Dendritic cell treated with granulocyte-macrophage colony-stimulating factor and Interleukin-4, amounts not matched to agents 40 ng/mL and 50 ng/mL, for 4 days (primary cell): Measurements from ENCODE around the gene NKAIN2.
"Not testable (repeated sequence)": the region's sequence is repeated elsewhere in the genome, so short reads cannot be mapped to it uniquely, and the experiment has no call there.

ENCODE experiments used
- H3K27ac Mint-ChIP-seq: one replicate; pipeline ENCODE4 v1.8.0; 2022; ENCODE audit warnings: mild to moderate bottlenecking, mixed read lengths
- H3K27me3 Mint-ChIP-seq: one replicate; pipeline ENCODE4 v1.8.0; 2022; ENCODE audit warnings: mild to moderate bottlenecking, mixed read lengths
- H3K36me3 Mint-ChIP-seq: one replicate; pipeline ENCODE4 v1.8.0; 2022; ENCODE audit warnings: low read depth, mixed read lengths
- H3K4me1 Mint-ChIP-seq: one replicate; pipeline ENCODE4 v1.8.0; 2022; ENCODE audit warnings: low read depth, mixed read lengths
- H3K4me3 Mint-ChIP-seq: one replicate; pipeline ENCODE4 v1.8.0; 2022; ENCODE audit warnings: mild to moderate bottlenecking, moderate library complexity, mixed read lengths
- H3K9me3 Mint-ChIP-seq: one replicate; pipeline ENCODE4 v1.8.0; 2022; ENCODE audit warnings: mixed read lengths
- intact Hi-C: fragments of 100-400 bp; cut with micrococcal nuclease; formaldehyde crosslinking; loops from one replicate; pipeline ENCODE4 v1.15.0; 2022

The NKAIN2 gene

GRCh38 chr6:123879749-123880148 lies 76.1 kb downstream of the NKAIN2 start:
- Mint-ChIP-seq H3K9me3 (peaks cover 8% of the 10 kb centered on the region), H3K36me3 (no peaks in the 10 kb centered on the region), H3K4me3 (no peak overlapping the region), H3K27me3 (no peaks in the 10 kb centered on the region), H3K4me1 (no peaks in the 10 kb centered on the region), H3K27ac (no peak overlapping the region)
- intact Hi-C loops, result no loop called here

- H3K27me3 Mint-ChIP-seq, result no peaks in the 10 kb centered on the region
- H3K9me3 Mint-ChIP-seq, result no peaks in the 10 kb centered on the region
- H3K4me3 Mint-ChIP-seq, result no peak overlapping the region
- no peak overlapping the region for H3K27ac Mint-ChIP-seq
- H3K36me3 Mint-ChIP-seq, result no peaks in the 10 kb centered on the region
- intact Hi-C loops, result no loop called here
- no peaks in the 10 kb centered on the region for H3K4me1 Mint-ChIP-seq
Measured at GRCh38 chr6:123888771-123889513, 85.3 kb downstream of the NKAIN2 start.

- intact Hi-C loops, result no loop called here
- no peaks in the 10 kb centered on the region for H3K4me1 Mint-ChIP-seq
- H3K9me3 Mint-ChIP-seq, result no peaks in the 10 kb centered on the region
- H3K27ac Mint-ChIP-seq, result no peak overlapping the region
- H3K36me3 Mint-ChIP-seq, result no peaks in the 10 kb centered on the region
- H3K27me3 Mint-ChIP-seq, result no peaks in the 10 kb centered on the region
- no peak overlapping the region for H3K4me3 Mint-ChIP-seq
Measured at GRCh38 chr6:123895346-123895745, 91.7 kb downstream of the NKAIN2 start.

- no peaks in the 10 kb centered on the region for H3K36me3 Mint-ChIP-seq
- no peaks in the 10 kb centered on the region for H3K4me1 Mint-ChIP-seq
Measured at GRCh38 chr6:123895806-123896205, 92.1 kb downstream of the NKAIN2 start.

DNA sequence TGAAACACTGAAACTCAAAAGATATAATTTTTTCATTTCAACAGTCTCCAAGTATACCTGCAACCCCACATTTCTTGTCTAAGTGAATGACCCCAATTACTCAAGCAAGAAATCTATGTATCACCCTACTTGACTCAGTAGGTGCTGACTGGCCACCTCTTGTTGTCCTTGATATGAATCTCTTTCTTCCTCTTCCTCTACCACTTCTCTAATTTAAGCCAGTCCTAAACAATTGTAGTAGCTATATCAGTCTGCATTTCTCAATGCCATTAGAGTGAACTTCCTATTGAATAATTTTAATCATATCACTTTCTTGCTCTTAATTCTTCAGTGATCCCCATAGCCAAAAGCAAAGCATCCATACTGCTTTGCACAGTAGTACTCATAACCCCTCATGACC lies 93.2 kb downstream of the NKAIN2 start:
- Mint-ChIP-seq H3K27ac (no peak overlapping the region), H3K36me3 (no peaks in the 10 kb centered on the region), H3K9me3 (no peaks in the 10 kb centered on the region), H3K4me1 (no peaks in the 10 kb centered on the region), H3K27me3 (no peaks in the 10 kb centered on the region), H3K4me3 (no peak overlapping the region)
- intact Hi-C loops, result no loop called here

More at GRCh38 chr6:123895806-123896205, 92.1 kb downstream of the NKAIN2 start:
- H3K27ac Mint-ChIP-seq, result no peak overlapping the region
- intact Hi-C loops, result no loop called here
- no peak overlapping the region for H3K4me3 Mint-ChIP-seq
- no peaks in the 10 kb centered on the region for H3K9me3 Mint-ChIP-seq
- H3K27me3 Mint-ChIP-seq, result no peaks in the 10 kb centered on the region

DNA sequence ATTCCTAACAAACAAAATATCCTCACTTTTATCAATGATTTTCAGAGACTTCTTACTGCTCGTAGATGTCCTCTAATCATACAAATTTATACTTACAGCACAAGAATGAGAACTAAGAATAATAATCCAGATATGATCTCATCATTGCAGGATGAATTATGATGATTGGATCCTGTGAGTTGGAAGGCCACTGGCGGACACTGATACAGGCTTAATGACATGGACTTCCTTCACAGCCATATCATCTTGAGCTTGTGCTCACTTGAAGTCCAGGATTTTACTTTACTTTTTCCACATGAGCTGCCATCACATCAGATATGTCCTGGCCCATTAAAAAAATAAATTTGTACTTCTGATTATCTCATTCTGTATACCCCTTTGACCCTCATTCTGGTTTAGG lies 94.3 kb downstream of the NKAIN2 start:
- H3K4me3 Mint-ChIP-seq, result no peak overlapping the region
- H3K27me3 Mint-ChIP-seq, result no peaks in the 10 kb centered on the region
- H3K4me1 Mint-ChIP-seq, result no peaks in the 10 kb centered on the region
- H3K9me3 Mint-ChIP-seq, result no peaks in the 10 kb centered on the region
- H3K27ac Mint-ChIP-seq, result no peak overlapping the region
- intact Hi-C loops, result no loop called here
- no peaks in the 10 kb centered on the region for H3K36me3 Mint-ChIP-seq

DNA sequence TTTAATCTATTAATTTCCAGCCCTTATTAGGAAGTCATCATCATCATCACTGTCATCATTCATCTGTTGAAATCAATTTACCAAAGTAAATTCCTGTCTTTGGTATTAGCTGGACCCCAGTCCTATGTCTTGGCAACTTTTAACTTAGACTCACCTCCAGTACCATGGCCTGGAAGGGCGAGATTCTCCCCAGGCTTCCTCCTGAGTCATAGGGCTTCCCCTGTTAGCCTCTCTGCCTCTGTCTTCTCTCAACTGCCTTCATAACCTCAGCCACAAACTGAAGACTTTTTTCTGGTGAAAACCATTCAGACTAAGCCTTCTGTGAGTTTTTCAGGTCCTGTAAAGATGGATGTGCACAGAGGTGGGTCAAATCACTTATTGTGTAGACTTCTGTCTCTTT lies 95.0 kb downstream of the NKAIN2 start:
- Mint-ChIP-seq H3K36me3 (no peaks in the 10 kb centered on the region), H3K4me3 (no peak overlapping the region), H3K4me1 (no peaks in the 10 kb centered on the region), H3K9me3 (no peaks in the 10 kb centered on the region), H3K27me3 (no peaks in the 10 kb centered on the region), H3K27ac (no peak overlapping the region)
- intact Hi-C loops, result no loop called here

- H3K27ac Mint-ChIP-seq, result no peak overlapping the region
- intact Hi-C loops, result no loop called here
Measured at GRCh38 chr6:123899745-123900144, 96.1 kb downstream of the NKAIN2 start.

DNA sequence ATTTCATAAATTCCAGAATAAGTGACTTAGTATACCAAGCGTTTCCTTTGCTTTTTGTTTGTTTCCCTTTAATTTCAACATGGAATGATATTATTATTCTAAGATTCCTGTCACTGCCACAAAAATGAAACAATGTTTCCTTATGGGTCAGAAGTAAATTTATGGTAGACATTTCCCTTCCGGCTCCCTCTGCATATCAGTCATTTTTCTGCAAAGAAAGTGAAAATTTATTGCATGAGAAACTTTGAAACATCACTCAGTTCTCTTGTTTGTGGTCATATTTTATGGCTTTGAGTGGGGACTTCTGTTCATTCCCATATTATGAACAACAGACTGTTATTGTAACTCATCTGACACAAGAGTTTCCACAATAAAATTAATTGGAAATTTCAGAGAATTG lies 97.8 kb downstream of the NKAIN2 start:
- H3K27me3 Mint-ChIP-seq, result no peaks in the 10 kb centered on the region
- H3K4me3 Mint-ChIP-seq, result no peak overlapping the region
- intact Hi-C loops, result no loop called here
- H3K4me1 Mint-ChIP-seq, result no peaks in the 10 kb centered on the region
- no peak overlapping the region for H3K27ac Mint-ChIP-seq
- H3K36me3 Mint-ChIP-seq, result no peaks in the 10 kb centered on the region
- H3K9me3 Mint-ChIP-seq, result no peaks in the 10 kb centered on the region

More at GRCh38 chr6:123899745-123900144, 96.1 kb downstream of the NKAIN2 start:
- Mint-ChIP-seq H3K9me3 (no peaks in the 10 kb centered on the region), H3K4me3 (no peak overlapping the region), H3K27me3 (no peaks in the 10 kb centered on the region), H3K36me3 (no peaks in the 10 kb centered on the region), H3K4me1 (no peaks in the 10 kb centered on the region)

DNA sequence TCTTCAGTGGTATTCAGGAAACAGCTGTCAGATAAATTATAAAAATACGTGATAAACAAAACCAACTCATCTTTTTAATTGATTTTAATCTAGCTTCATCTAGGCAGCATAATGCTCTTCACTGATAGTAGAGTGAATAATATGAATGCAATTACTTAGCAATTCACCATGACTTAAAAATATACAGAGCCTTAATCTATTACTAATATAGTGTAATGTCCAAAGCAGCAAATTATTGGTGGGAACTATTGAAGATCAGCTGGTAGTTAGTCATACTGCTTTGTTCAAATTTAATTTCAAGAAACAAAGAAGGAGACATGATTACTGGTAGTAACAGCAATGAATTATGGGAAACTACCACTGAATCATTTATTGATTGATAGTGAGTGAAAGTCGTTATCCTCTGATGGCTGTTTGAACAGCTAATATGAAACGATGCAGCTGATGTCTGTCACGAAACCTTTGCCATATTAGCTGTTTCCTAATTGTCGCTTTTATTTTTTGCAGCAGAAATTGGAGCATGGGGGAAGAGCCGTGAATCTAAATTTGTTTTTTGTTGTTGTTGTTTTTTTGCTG lies 99.2 kb downstream of the NKAIN2 start:
- H3K4me1 Mint-ChIP-seq, result no peaks in the 10 kb centered on the region
- no peak overlapping the region for H3K4me3 Mint-ChIP-seq
- no peak overlapping the region for H3K27ac Mint-ChIP-seq
- H3K27me3 Mint-ChIP-seq, result no peaks in the 10 kb centered on the region
- no peaks in the 10 kb centered on the region for H3K36me3 Mint-ChIP-seq
- intact Hi-C loops, result no loop called here
- H3K9me3 Mint-ChIP-seq, result no peaks in the 10 kb centered on the region

DNA sequence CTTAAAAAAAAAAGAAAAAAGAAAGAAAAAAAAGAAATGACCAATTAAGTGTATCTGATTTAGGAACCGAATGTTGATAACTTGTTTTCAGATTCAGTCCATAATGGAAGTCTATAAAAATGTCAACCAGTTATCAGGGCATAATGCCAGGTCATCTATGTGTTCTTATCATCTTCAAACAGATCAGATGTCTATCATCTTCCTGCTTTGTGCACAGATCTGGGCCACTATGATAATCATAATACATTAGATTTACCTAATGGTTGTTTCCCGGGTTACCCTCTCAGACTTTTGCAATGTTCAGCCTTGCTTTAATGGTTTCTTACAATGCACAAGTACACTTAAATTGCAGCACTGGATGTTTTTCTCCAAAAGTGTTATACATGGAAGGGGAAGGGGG lies 100.6 kb downstream of the NKAIN2 start:
- Mint-ChIP-seq H3K36me3 (no peaks in the 10 kb centered on the region), H3K4me3 (no peak overlapping the region), H3K9me3 (no peaks in the 10 kb centered on the region), H3K27me3 (no peaks in the 10 kb centered on the region), H3K27ac (no peak overlapping the region), H3K4me1 (no peaks in the 10 kb centered on the region)
- intact Hi-C loops, result no loop called here

DNA sequence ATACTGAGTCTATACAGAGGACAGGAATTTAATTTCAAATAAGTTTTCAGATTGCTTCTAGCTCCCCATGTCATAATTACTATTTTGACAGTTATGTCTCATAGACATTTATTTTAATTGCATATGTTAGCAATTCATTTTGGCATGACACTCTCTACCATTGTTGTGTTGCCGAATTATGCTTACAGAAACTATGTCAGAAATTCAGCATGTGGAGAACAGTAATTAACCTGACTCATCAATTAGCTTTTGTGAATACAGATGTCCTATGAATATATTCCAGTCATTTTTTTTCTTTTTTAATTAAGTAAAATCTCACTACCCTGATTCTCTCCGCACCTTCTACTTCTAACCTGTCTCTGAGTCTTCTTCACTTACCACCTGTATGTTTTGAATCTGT lies 105.1 kb downstream of the NKAIN2 start:
- intact Hi-C loops, result no loop called here
- Mint-ChIP-seq H3K27ac (no peak overlapping the region), H3K4me1 (no peaks in the 10 kb centered on the region), H3K9me3 (no peaks in the 10 kb centered on the region), H3K36me3 (no peaks in the 10 kb centered on the region), H3K4me3 (no peak overlapping the region), H3K27me3 (no peaks in the 10 kb centered on the region)

GRCh38 chr6:123909989-123910388 lies 106.3 kb downstream of the NKAIN2 start:
- H3K36me3 Mint-ChIP-seq, result no peaks in the 10 kb centered on the region
- H3K4me1 Mint-ChIP-seq, result no peaks in the 10 kb centered on the region
- no peak overlapping the region for H3K4me3 Mint-ChIP-seq
- H3K9me3 Mint-ChIP-seq, result no peaks in the 10 kb centered on the region
- H3K27me3 Mint-ChIP-seq, result no peaks in the 10 kb centered on the region
- intact Hi-C loops, result no loop called here
- H3K27ac Mint-ChIP-seq, result no peak overlapping the region

- Mint-ChIP-seq H3K4me1 (no peaks in the 10 kb centered on the region), H3K27me3 (no peaks in the 10 kb centered on the region), H3K9me3 (no peaks in the 10 kb centered on the region), H3K27ac (no peak overlapping the region), H3K36me3 (no peaks in the 10 kb centered on the region), H3K4me3 (no peak overlapping the region)
- intact Hi-C loops, result no loop called here
Measured at GRCh38 chr6:123913863-123914262, 110.2 kb downstream of the NKAIN2 start.

DNA sequence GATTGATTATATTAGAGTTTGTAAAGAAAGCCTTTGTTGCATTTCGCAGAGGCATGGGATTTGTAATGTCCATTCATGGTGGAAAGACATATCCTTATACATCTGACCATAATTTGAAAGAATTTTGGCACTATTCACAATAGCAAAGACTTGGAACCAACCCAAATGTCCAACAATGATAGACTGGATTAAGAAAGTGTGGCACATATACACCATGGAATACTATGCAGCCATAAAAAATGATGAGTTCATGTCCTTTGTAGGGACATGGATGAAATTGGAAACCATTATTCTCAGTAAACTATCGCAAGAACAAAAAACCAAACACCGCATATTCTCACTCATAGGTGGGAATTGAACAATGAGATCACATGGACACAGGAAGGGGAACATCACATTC lies 119.7 kb downstream of the NKAIN2 start:
- intact Hi-C loops, H3K9me3 Mint-ChIP-seq, H3K27ac Mint-ChIP-seq, H3K4me1 Mint-ChIP-seq, H3K36me3 Mint-ChIP-seq, H3K4me3 Mint-ChIP-seq, H3K27me3 Mint-ChIP-seq: not testable (repeated sequence)
